ENCODE results near the gene C17orf107.

Gene C17orf107

GRCh38 chr17:4870855-4871254 lies 28.5 kb upstream of the C17orf107 start:
- DNase-seq: no peak

- peak in 34 of 56 donors; percentile 6 to 73 (median 26) for DNase-seq
Measured at GRCh38 chr17:4872786-4873185, 26.6 kb upstream of the C17orf107 start.

- DNase-seq: peak in 44 of 56 donors; percentile 8 to 78 (median 40)
Measured at GRCh38 chr17:4877089-4877488, 22.2 kb upstream of the C17orf107 start.

GRCh38 chr17:4879601-4880000 lies 19.7 kb upstream of the C17orf107 start:
- DNase-seq: peak in 1 of 56 donors; percentile 10

- DNase-seq: no peak
Measured at GRCh38 chr17:4880857-4881256, 18.5 kb upstream of the C17orf107 start.

GRCh38 chr17:4881761-4882555 lies 17.4 kb upstream of the C17orf107 start:
- DNase-seq: peak in 42 of 56 donors; percentile 13 to 75 (median 38)

- no peak for DNase-seq
Measured at GRCh38 chr17:4884489-4884888, 14.8 kb upstream of the C17orf107 start.

GRCh38 chr17:4886830-4887229 lies 12.5 kb upstream of the C17orf107 start:
- no peak for DNase-seq

- DNase-seq: no peak
Measured at GRCh38 chr17:4887581-4887980, 11.8 kb upstream of the C17orf107 start.

GRCh38 chr17:4891411-4892410 lies 7.6 kb upstream of the C17orf107 start:
- no peak for DNase-seq

- DNase-seq: no peak
Measured at GRCh38 chr17:4892499-4893221, 6.7 kb upstream of the C17orf107 start.

- DNase-seq: no peak
Measured at GRCh38 chr17:4893272-4893671, 6.1 kb upstream of the C17orf107 start.

- no peak for DNase-seq
Measured at GRCh38 chr17:4893721-4894560, 5.4 kb upstream of the C17orf107 start.

- no peak for DNase-seq
Measured at GRCh38 chr17:4895121-4895520, 4.2 kb upstream of the C17orf107 start.

- DNase-seq: no peak
Measured at GRCh38 chr17:4895657-4896331, 3.5 kb upstream of the C17orf107 start.

GRCh38 chr17:4896332-4897197 lies 2.8 kb upstream of the C17orf107 start:
- no peak for DNase-seq

- DNase-seq: no peak
Measured at GRCh38 chr17:4897198-4897687, 2.1 kb upstream of the C17orf107 start.

- DNase-seq: no peak
Measured at GRCh38 chr17:4897785-4898184, 1.6 kb upstream of the C17orf107 start.

- no peak for DNase-seq
Measured at GRCh38 chr17:4898351-4898750, 985 bp upstream of the C17orf107 start.
